Subcutaneous adipose tissue (tissue), 4 donors: ENCODE results near the gene CBLN3. TPM values are rescaled to one million over a fixed set of nuclear protein-coding genes. Genes with fewer than 3 reads are reported as not detected.

Source experiments
- CTCF ChIP-seq: fragments of 450-650 bp; IDR thresholded peaks from one replicate; pipeline ENCODE4 v1.5.1; 2016; ENCODE audit warnings: low read depth, mild to moderate bottlenecking, control low read depth, antibody characterized with exemption, moderate library complexity
- total RNA-seq, 4 donors: library from RNA; depleted of rRNA; stranded (reverse); fragments of >200 nt; gene quantifications; one replicate each; pipeline ENCODE4 v1.1.0, GENCODE V29; 2016

Gene CBLN3
- total RNA-seq, 4 donors from 2014 or later, result 2.7 to 6.4 (median 4.0) TPM

GRCh38 chr14:24378327-24378726 lies 51.1 kb downstream of the CBLN3 start:
- TF ChIP-seq CTCF, result no peak

- TF ChIP-seq CTCF, result no peak
These were observed 51.8 kb downstream of the CBLN3 start for GRCh38 chr14:24377657-24378056.

- no peak for TF ChIP-seq CTCF
These were observed 52.3 kb downstream of the CBLN3 start for GRCh38 chr14:24377126-24377525.

Other genes with a start within 250 kb of the CBLN3 start
- 10 to 100 TPM; 12.1 to 60.0 (median 17.3) TPM for gene IPO4, start 240.9 kb downstream of the CBLN3 start, total RNA-seq
- 10 to 100 TPM; 36.7 to 46.6 (median 41.5) TPM for gene TM9SF1, start 234.2 kb downstream of the CBLN3 start, total RNA-seq
- gene TSSK4, start 224.0 kb downstream of the CBLN3 start, total RNA-seq, result not detected
- gene CHMP4A, start 216.2 kb downstream of the CBLN3 start, total RNA-seq, result 100 to 1,000 TPM in 2 of 4 donors, 10 to 100 TPM in 2; 54.1 to 114 (median 82.3) TPM
- gene MDP1, start 213.6 kb downstream of the CBLN3 start, total RNA-seq, result 10 to 100 TPM; 14.3 to 30.3 (median 24.1) TPM
- 100 to 1,000 TPM; 106 to 156 (median 122) TPM for gene NEDD8, start 197.3 kb downstream of the CBLN3 start, total RNA-seq
- 10 to 100 TPM; 31.3 to 75.5 (median 54.3) TPM for gene GMPR2, start 196.7 kb downstream of the CBLN3 start, total RNA-seq
- gene TINF2, start 187.0 kb downstream of the CBLN3 start, total RNA-seq, result 10 to 100 TPM; 46.1 to 68.0 (median 58.3) TPM
- 1 to 10 TPM in 1 of 4 donors, under 1 TPM in 2, not detected in 1; 0.49 to 1.3 (median 0.85) TPM for gene TGM1, start 166.5 kb downstream of the CBLN3 start, total RNA-seq
- 10 to 100 TPM; 11.9 to 34.9 (median 22.6) TPM for gene RABGGTA, start 158.1 kb downstream of the CBLN3 start, total RNA-seq
- gene DHRS1, start 129.9 kb downstream of the CBLN3 start, total RNA-seq, result 10 to 100 TPM; 22.7 to 33.0 (median 28.6) TPM
- 10 to 100 TPM; 14.3 to 19.4 (median 15.1) TPM for gene NOP9, start 129.8 kb downstream of the CBLN3 start, total RNA-seq
- gene CIDEB, start 121.7 kb downstream of the CBLN3 start, total RNA-seq, result 10 to 100 TPM in 2 of 4 donors, 1 to 10 TPM in 2; 5.2 to 14.3 (median 10.3) TPM
- gene LTB4R2, start 119.5 kb downstream of the CBLN3 start, total RNA-seq, result 10 to 100 TPM in 1 of 4 donors, 1 to 10 TPM in 3; 2.0 to 11.9 (median 6.4) TPM
- 10 to 100 TPM in 1 of 4 donors, 1 to 10 TPM in 3; 4.2 to 10.9 (median 7.5) TPM for gene LTB4R, start 118.2 kb downstream of the CBLN3 start, total RNA-seq
- gene ADCY4, start 94.6 kb downstream of the CBLN3 start, total RNA-seq, result 100 to 1,000 TPM in 1 of 4 donors, 10 to 100 TPM in 3; 16.5 to 103 (median 28.8) TPM
- gene RIPK3, start 89.7 kb downstream of the CBLN3 start, total RNA-seq, result 10 to 100 TPM; 10.3 to 14.3 (median 12.3) TPM
- 10 to 100 TPM; 20.9 to 33.5 (median 26.1) TPM for gene NFATC4, start 61.5 kb downstream of the CBLN3 start, total RNA-seq
- gene NYNRIN, start 30.7 kb downstream of the CBLN3 start, total RNA-seq, result 10 to 100 TPM in 1 of 4 donors, 1 to 10 TPM in 3; 4.7 to 14.5 (median 7.8) TPM
- gene KHNYN, start 286 bp upstream of the CBLN3 start, total RNA-seq, result 10 to 100 TPM; 29.5 to 81.8 (median 57.2) TPM
- gene SDR39U1, start 13.1 kb upstream of the CBLN3 start, total RNA-seq, result 10 to 100 TPM; 24.5 to 39.7 (median 27.6) TPM
- 1 to 10 TPM in 2 of 4 donors, under 1 TPM in 1, not detected in 1; 0.98 to 2.2 (median 1.9) TPM for gene CMA1, start 78.6 kb upstream of the CBLN3 start, total RNA-seq
- gene CTSG, start 146.6 kb upstream of the CBLN3 start, total RNA-seq, result 10 to 100 TPM in 1 of 4 donors, 1 to 10 TPM in 2, not detected in 1; 2.9 to 13.9 (median 4.8) TPM
- gene GZMH, start 180.0 kb upstream of the CBLN3 start, total RNA-seq, result not detected
- 1 to 10 TPM in 3 of 4 donors, under 1 TPM in 1; 0.66 to 2.8 (median 2.0) TPM for gene GZMB, start 204.5 kb upstream of the CBLN3 start, total RNA-seq